Measurements from ENCODE around the gene VPS8. TPM values are rescaled to one million over a fixed set of nuclear protein-coding genes. Genes with fewer than 3 reads are reported as not detected.
A peak's percentile ranks its signal among the peaks of the same experiment; 100 is the strongest.

VPS8 gene
- total and polyA plus RNA-seq, 2 of the 13 experiments (the other 11 are each of a cell fraction or from before 2014, with no cell fraction given), result 14.2 to 35.1 TPM

- TF ChIP-seq, protein P1, sequence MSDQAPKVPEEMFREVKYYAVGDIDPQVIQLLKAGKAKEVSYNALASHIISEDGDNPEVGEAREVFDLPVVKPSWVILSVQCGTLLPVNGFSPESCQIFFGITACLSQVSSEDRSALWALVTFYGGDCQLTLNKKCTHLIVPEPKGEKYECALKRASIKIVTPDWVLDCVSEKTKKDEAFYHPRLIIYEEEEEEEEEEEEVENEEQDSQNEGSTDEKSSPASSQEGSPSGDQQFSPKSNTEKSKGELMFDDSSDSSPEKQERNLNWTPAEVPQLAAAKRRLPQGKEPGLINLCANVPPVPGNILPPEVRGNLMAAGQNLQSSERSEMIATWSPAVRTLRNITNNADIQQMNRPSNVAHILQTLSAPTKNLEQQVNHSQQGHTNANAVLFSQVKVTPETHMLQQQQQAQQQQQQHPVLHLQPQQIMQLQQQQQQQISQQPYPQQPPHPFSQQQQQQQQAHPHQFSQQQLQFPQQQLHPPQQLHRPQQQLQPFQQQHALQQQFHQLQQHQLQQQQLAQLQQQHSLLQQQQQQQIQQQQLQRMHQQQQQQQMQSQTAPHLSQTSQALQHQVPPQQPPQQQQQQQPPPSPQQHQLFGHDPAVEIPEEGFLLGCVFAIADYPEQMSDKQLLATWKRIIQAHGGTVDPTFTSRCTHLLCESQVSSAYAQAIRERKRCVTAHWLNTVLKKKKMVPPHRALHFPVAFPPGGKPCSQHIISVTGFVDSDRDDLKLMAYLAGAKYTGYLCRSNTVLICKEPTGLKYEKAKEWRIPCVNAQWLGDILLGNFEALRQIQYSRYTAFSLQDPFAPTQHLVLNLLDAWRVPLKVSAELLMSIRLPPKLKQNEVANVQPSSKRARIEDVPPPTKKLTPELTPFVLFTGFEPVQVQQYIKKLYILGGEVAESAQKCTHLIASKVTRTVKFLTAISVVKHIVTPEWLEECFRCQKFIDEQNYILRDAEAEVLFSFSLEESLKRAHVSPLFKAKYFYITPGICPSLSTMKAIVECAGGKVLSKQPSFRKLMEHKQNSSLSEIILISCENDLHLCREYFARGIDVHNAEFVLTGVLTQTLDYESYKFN (CRISPR knock-in tag; conservative IDR thresholded peaks at IDR 0.05), result peak; percentile 10; the same call in 1 of the 2 replicates
- no peak for TF ChIP-seq ZNF33A (CRISPR knock-in tag; IDR thresholded peaks at IDR 0.05; ENCODE audit: borderline replicate concordance)
- no peak for TF ChIP-seq GRHL1 (CRISPR knock-in tag; conservative IDR thresholded peaks at IDR 0.05)
- TF ChIP-seq RXRA (CRISPR knock-in tag; IDR thresholded peaks at IDR 0.05), result no peak
- no peak for TF ChIP-seq ZNF530 (CRISPR knock-in tag; IDR thresholded peaks at IDR 0.05; ENCODE audit: low read depth)
These were observed 234.2 kb downstream of the VPS8 start (continued) for GRCh38 chr3:185046164-185046515.

DNA sequence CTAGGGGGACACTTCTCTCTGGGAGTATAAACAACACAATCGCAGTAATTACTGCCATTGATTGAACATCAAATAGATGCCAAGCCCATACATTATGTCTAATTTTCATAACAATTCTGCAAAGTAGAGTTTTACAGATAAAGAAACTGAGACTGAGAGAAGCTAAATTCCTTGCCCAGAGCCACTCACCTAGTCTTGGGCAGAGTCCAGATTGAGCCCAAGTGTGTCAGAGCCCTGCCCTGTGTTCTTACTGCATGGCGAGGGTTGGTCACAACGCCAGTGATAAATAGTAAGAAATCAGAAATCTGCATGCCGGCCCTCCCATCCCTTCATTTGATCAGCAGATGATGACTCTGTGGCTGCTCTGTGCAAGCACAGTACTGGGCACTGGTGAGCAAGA is 234.6 kb downstream of the VPS8 start:
- intact Hi-C loops (cut with micrococcal nuclease; ENCODE audit: unreplicated experiment) (loop anchor here (10.0 kb wide), 1 partner anchor 282 kb away; no protein-coding TSS in a partner anchor), in situ Hi-C loops (cut with HindIII; ENCODE audit: extremely low pct_ligation_motif_present, low pct_unique_long_range_greater_than_20kb) (no loop called here)
- TF ChIP-seq NBN (conservative IDR thresholded peaks at IDR 0.05), result no peak
- TF ChIP-seq ZNF414 (CRISPR knock-in tag; IDR thresholded peaks at IDR 0.05), result no peak
- no peak for TF ChIP-seq ATM (IDR thresholded peaks at IDR 0.05; ENCODE audit: borderline replicate concordance)
- peaks cover 26% of the 10 kb centered on the region for H3K4me1 ChIP-seq (ENCODE audit: insufficient read depth, low read length)
- H3K36me3 ChIP-seq (replicated peaks in 1 of 2; ENCODE audit: control insufficient read depth in 1 of 2, insufficient read depth in 2 of 2, low read length in 2 of 2), result peaks cover 8 to 16% of the 10 kb centered on the region in 2 experiments; a peak in 4 of 5 replicates
- WGBS (ENCODE audit: low lambda C conversion rate), result 100% methylated on average over 2 of the region's 4 CpGs
- no peaks in the 10 kb centered on the region for H4K20me1 ChIP-seq (ENCODE audit: insufficient read depth, low read length)
- no peak overlapping the region for H3K4me2 ChIP-seq (ENCODE audit: low read depth, low read length)
- no peaks in the 10 kb centered on the region for H3K27me3 ChIP-seq (ENCODE audit: control insufficient read depth in 1 of 2, insufficient read depth in 2 of 2, low read length in 2 of 2)
- ChIA-PET CTCF (ENCODE audit: low intra/inter-chr PET ratio, low total read pairs) (no interaction called here), POLR2A (no interaction called here)
- H3K9me3 ChIP-seq (ENCODE audit: low read length), result no peaks in the 10 kb centered on the region
- FAIRE-seq (no peak), ATAC-seq (no peak), DNase-seq (ENCODE audit: low spot score) (no peak)
- peak overlapping the region; percentile 70 for H3K27ac ChIP-seq (ENCODE audit: extremely low read length, insufficient read depth, low read length)
- H3K4me3 ChIP-seq (replicated peaks in 1 of 3; ENCODE audit: insufficient read depth in 1 of 3, low read depth in 2 of 3, low read length in 3 of 3), result no peak overlapping the region
- no peak overlapping the region for H3K9ac ChIP-seq (ENCODE audit: insufficient read depth, low read depth, low read length)
- no TSS peak for BruUV-seq (replicated peaks)
- H3K79me2 ChIP-seq (ENCODE audit: insufficient read depth, low read length), result no peaks in the 10 kb centered on the region
- no peak overlapping the region for H2AFZ ChIP-seq (ENCODE audit: low read length)

Measured in HepG2 (cell line).